Cardiac muscle cell (in vitro differentiated cells and primary cell): ENCODE results near the gene SLC4A4. TPM values are rescaled to one million over a fixed set of nuclear protein-coding genes. Genes with fewer than 3 reads are reported as not detected.

Source experiments
- DNase-seq, 2 donors: peaks; one replicate each; pipeline versions ENCODE4 v3.0.0 to v3.0.0-alpha.2; 2010 to 2017; ENCODE audit warnings: low read depth in 1 of 2, low spot score in 1 of 2
- H3K27ac ChIP-seq: fragments of 200-600 bp; sonication (generic); 2 replicates; pipeline ENCODE4 v1.5.1; 2016
- H3K27me3 ChIP-seq: fragments of 200-600 bp; sonication (generic); 2 replicates; pipeline ENCODE4 v1.6.0; 2016; ENCODE audit warnings: control low read depth
- H3K36me3 ChIP-seq: fragments of 200-600 bp; sonication (generic); 2 replicates; pipeline ENCODE4 v1.5.1; 2016; ENCODE audit warnings: control low read depth
- H3K4me1 ChIP-seq: fragments of 200-600 bp; sonication (generic); 2 replicates; pipeline ENCODE4 v1.8.1; 2017; ENCODE audit warnings: low read depth, mild to moderate bottlenecking, mixed run types
- H3K4me3 ChIP-seq: fragments of 200-600 bp; sonication (generic); 2 replicates; pipeline ENCODE4 v1.5.1; 2016; ENCODE audit warnings: mild to moderate bottlenecking
- H3K9me3 ChIP-seq: fragments of 200-600 bp; sonication (generic); 2 replicates; pipeline ENCODE4 v1.5.1; 2017; ENCODE audit warnings: low read depth, mild to moderate bottlenecking, control low read depth
- CTCF ChIP-seq: IDR thresholded peaks from 2 replicates; pipeline ENCODE4 v1.5.1; 2012; ENCODE audit warnings: low read depth, mild to moderate bottlenecking, low read length
- polyA plus RNA-seq: library from polyadenylated mRNA; unstranded; fragments of >200 nt; fragmentation: Nextera tagmentation; extraction: Ambion mirVana; gene quantifications from 2 replicates; pipeline ENCODE4 v1.2.1, GENCODE V29; 2016
- total RNA-seq: library from RNA; depleted of rRNA; stranded (reverse); fragments of >200 nt; gene quantifications from 2 replicates; pipeline ENCODE4 v1.2.3, GENCODE V29; 2016

SLC4A4 gene
- total and polyA plus RNA-seq, 2 experiments from 2014 or later: 12.7 to 31.5 TPM

GRCh38 chr4:71369536-71369935 lies 30.7 kb downstream of the SLC4A4 start:
- peaks cover 19% of the 10 kb centered on the region for H3K4me1 ChIP-seq
- DNase-seq: no peak
- no peak for TF ChIP-seq CTCF
- no peaks in the 10 kb centered on the region for H3K27me3 ChIP-seq
- H3K9me3 ChIP-seq: no peaks in the 10 kb centered on the region
- H3K36me3 ChIP-seq: no peaks in the 10 kb centered on the region
- H3K27ac ChIP-seq: no peak overlapping the region
- H3K4me3 ChIP-seq: no peak overlapping the region

- peaks cover 37% of the 10 kb centered on the region for H3K4me1 ChIP-seq
- no peak for TF ChIP-seq CTCF
- DNase-seq: no peak
- H3K27me3 ChIP-seq: no peaks in the 10 kb centered on the region
- H3K27ac ChIP-seq: no peak overlapping the region
- H3K9me3 ChIP-seq: no peaks in the 10 kb centered on the region
- no peak overlapping the region for H3K4me3 ChIP-seq
- H3K36me3 ChIP-seq: no peaks in the 10 kb centered on the region
Measured at GRCh38 chr4:71375494-71375893, 36.7 kb downstream of the SLC4A4 start.

DNA sequence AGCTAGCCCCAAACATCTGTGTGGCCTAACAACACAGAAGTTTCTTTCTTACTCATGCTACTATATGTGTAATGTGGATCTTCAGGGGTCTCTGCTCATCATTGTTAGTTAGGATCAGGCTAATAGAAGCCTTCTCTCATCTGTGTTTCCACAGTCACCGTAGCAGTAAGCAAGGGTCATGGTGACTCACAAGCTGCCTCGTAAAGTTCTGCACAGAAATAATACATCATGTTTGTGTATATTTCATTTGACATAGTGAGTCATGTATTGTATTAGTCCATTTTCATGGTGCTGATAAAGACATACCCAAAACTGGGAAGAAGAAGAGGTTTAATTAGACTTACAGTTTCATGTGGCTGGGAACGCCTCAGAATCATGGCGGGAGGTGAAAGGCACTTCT lies 38.7 kb downstream of the SLC4A4 start:
- no peak for TF ChIP-seq CTCF
- peaks cover 30% of the 10 kb centered on the region for H3K4me1 ChIP-seq
- no peak overlapping the region for H3K27ac ChIP-seq
- peak in 1 of 2 donors; percentile 41 for DNase-seq
- H3K36me3 ChIP-seq: no peaks in the 10 kb centered on the region
- no peaks in the 10 kb centered on the region for H3K27me3 ChIP-seq
- H3K9me3 ChIP-seq: no peaks in the 10 kb centered on the region
- H3K4me3 ChIP-seq: no peak overlapping the region

DNA sequence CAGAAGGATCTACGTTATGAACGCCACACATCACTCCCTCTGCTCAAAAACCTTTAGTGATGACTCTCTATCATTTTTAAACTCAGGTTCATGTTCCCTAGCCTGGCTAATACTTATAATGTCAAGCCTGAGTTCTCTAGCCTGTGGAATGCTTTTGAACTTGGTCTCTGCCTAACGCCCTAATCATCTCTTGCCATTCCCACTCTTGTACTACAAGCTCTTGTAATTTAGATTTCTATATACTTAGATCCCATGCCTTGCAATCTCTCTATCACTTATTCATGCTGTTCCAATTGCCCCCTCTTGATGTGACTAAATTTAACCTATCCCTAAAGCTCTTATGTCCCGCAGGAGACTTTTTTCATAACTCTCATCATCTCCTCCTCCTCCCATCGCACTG lies 40.3 kb downstream of the SLC4A4 start:
- Histone ChIP-seq H3K4me3 (no peak overlapping the region), H3K36me3 (no peaks in the 10 kb centered on the region), H3K27me3 (no peaks in the 10 kb centered on the region), H3K27ac (peak overlapping the region; percentile 63), H3K4me1 (peaks cover 17% of the 10 kb centered on the region), H3K9me3 (no peaks in the 10 kb centered on the region)
- peak in 1 of 2 donors; percentile 58 for DNase-seq
- no peak for TF ChIP-seq CTCF

DNA sequence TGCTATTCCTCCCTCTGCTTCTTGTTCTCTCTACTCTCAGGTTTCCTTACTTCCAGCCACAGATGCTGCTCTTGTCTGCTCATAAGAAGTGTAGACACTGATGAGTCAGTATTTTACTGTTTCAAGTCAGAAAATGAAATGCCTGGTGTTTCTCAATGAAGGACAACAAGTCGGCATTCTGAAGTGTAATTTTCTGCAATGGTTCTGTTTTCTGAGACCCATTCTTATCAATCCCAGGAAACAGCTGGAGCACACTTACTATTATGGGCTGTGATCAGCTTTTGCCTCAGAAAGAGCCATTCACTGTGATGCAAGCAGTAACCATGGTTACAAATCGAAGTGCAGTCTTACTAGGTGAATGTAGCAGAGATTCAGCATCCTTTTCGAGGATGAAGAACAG lies 42.0 kb downstream of the SLC4A4 start:
- H3K4me3 ChIP-seq: no peak overlapping the region
- no peaks in the 10 kb centered on the region for H3K27me3 ChIP-seq
- DNase-seq: peak in 1 of 2 donors; percentile 62
- TF ChIP-seq CTCF: no peak
- H3K36me3 ChIP-seq: no peaks in the 10 kb centered on the region
- no peak overlapping the region for H3K27ac ChIP-seq
- no peaks in the 10 kb centered on the region for H3K9me3 ChIP-seq
- peaks cover 17% of the 10 kb centered on the region for H3K4me1 ChIP-seq
